ENCODE data around the gene C1orf116. TPM values are rescaled to one million over a fixed set of nuclear protein-coding genes. Genes with fewer than 3 reads are reported as not detected.

The C1orf116 gene
- 0.10 TPM for total RNA-seq
- long read RNA-seq, full-length matches to known transcripts = 1 of 1 reads
- long read RNA-seq, partial matches to known transcripts = 0 of 1 reads
- long read RNA-seq, other reads (novel, unspliced or antisense) = 0 of 1 reads

GRCh38 chr1:207032528-207033017, at the start of gene C1orf116:
Gene C1orf116 (minus strand): TSS chr1:207032756. CDS start chr1:207027598, 5,158 bp downstream.
- no peak for DNase-seq (ENCODE audit: low spot score)

- DNase-seq (ENCODE audit: low spot score) = no peak
Observed at GRCh38 chr1:207081806-207082205, 49.2 kb upstream of the C1orf116 start.

GRCh38 chr1:207081088-207081487, 48.5 kb upstream of the C1orf116 start:
- no peak for DNase-seq (ENCODE audit: low spot score)

- DNase-seq (ENCODE audit: low spot score) = no peak
Observed at GRCh38 chr1:207079706-207080241, 47.2 kb upstream of the C1orf116 start.

- no peak for DNase-seq (ENCODE audit: low spot score)
Observed at GRCh38 chr1:207078578-207079132, 46.1 kb upstream of the C1orf116 start.

- no peak for DNase-seq (ENCODE audit: low spot score)
Observed at GRCh38 chr1:207077470-207078377, 45.2 kb upstream of the C1orf116 start.

GRCh38 chr1:207077012-207077411, 44.5 kb upstream of the C1orf116 start:
- DNase-seq (ENCODE audit: low spot score) = no peak

- no peak for DNase-seq (ENCODE audit: low spot score)
Observed at GRCh38 chr1:207076181-207076955, 43.8 kb upstream of the C1orf116 start.

GRCh38 chr1:207073906-207074820, 41.6 kb upstream of the C1orf116 start:
- no peak for DNase-seq (ENCODE audit: low spot score)

- no peak for DNase-seq (ENCODE audit: low spot score)
Observed at GRCh38 chr1:207072233-207072632, 39.7 kb upstream of the C1orf116 start.

GRCh38 chr1:207071426-207071825, 38.9 kb upstream of the C1orf116 start:
- no peak for DNase-seq (ENCODE audit: low spot score)

- DNase-seq (ENCODE audit: low spot score) = no peak
Observed at GRCh38 chr1:207070811-207071210, 38.3 kb upstream of the C1orf116 start.

- no peak for DNase-seq (ENCODE audit: low spot score)
Observed at GRCh38 chr1:207069858-207070506, 37.4 kb upstream of the C1orf116 start.

- no peak for DNase-seq (ENCODE audit: low spot score)
Observed at GRCh38 chr1:207069061-207069460, 36.5 kb upstream of the C1orf116 start.

- no peak for DNase-seq (ENCODE audit: low spot score)
Observed at GRCh38 chr1:207067665-207068064, 35.1 kb upstream of the C1orf116 start.

GRCh38 chr1:207067185-207067584, 34.6 kb upstream of the C1orf116 start:
- no peak for DNase-seq (ENCODE audit: low spot score)

GRCh38 chr1:207064561-207064960, 32.0 kb upstream of the C1orf116 start:
- DNase-seq (ENCODE audit: low spot score) = no peak

- DNase-seq (ENCODE audit: low spot score) = no peak
Observed at GRCh38 chr1:207063014-207063413, 30.5 kb upstream of the C1orf116 start.

GRCh38 chr1:207062058-207062457, 29.5 kb upstream of the C1orf116 start:
- DNase-seq (ENCODE audit: low spot score) = no peak

GRCh38 chr1:207060596-207060995, 28.0 kb upstream of the C1orf116 start:
- DNase-seq (ENCODE audit: low spot score) = no peak
